IPS-NIHi7 (cell line): ENCODE data around the gene DLGAP4.

Experiments used
- DNase-seq: peaks from one replicate; pipeline ENCODE4 v3.0.0; 2012; ENCODE audit warnings: mixed read lengths; ENCODE audit errors: extremely low spot score

The DLGAP4 gene

GRCh38 chr20:36305602-36306551 lies at the start of gene DLGAP4:
TSS of gene DLGAP4 (plus strand) at chr20:36306339. CDS start at chr20:36431718, 125,379 bp downstream.
- no peak for DNase-seq

GRCh38 chr20:36259177-36260061 lies 46.7 kb upstream of the DLGAP4 start:
- DNase-seq: peak; percentile 67

- no peak for DNase-seq
Observed at GRCh38 chr20:36260316-36260715, 45.8 kb upstream of the DLGAP4 start.

- DNase-seq: no peak
Observed at GRCh38 chr20:36261389-36262105, 44.6 kb upstream of the DLGAP4 start.

GRCh38 chr20:36262440-36262839 lies 43.7 kb upstream of the DLGAP4 start:
- DNase-seq: no peak

- DNase-seq: no peak
Observed at GRCh38 chr20:36264426-36265246, 41.5 kb upstream of the DLGAP4 start.

GRCh38 chr20:36266189-36266588 lies 40.0 kb upstream of the DLGAP4 start:
- DNase-seq: no peak

- no peak for DNase-seq
Observed at GRCh38 chr20:36267605-36268381, 38.3 kb upstream of the DLGAP4 start.

- DNase-seq: peak; percentile 18
Observed at GRCh38 chr20:36268440-36269342, 37.4 kb upstream of the DLGAP4 start.

- DNase-seq: peak; percentile 5
Observed at GRCh38 chr20:36269507-36269906, 36.6 kb upstream of the DLGAP4 start.

GRCh38 chr20:36270744-36271638 lies 35.1 kb upstream of the DLGAP4 start:
- peak; percentile 27 for DNase-seq

- DNase-seq: no peak
Observed at GRCh38 chr20:36271639-36272546, 34.2 kb upstream of the DLGAP4 start.

- no peak for DNase-seq
Observed at GRCh38 chr20:36272547-36273220, 33.5 kb upstream of the DLGAP4 start.

GRCh38 chr20:36273414-36274180 lies 32.5 kb upstream of the DLGAP4 start:
- peak; percentile 37 for DNase-seq

GRCh38 chr20:36274181-36274841 lies 31.8 kb upstream of the DLGAP4 start:
- DNase-seq: peak; percentile 9
